GM23248 (cell line): Measurements from ENCODE around the gene PLCD3.

Experiments
- EZH2 ChIP-seq: fragments of 200-600 bp; sonication (generic); IDR thresholded peaks from 2 replicates; pipeline ENCODE4 v1.6.1; 2018; ENCODE audit warnings: antibody characterized with exemption, mild to moderate bottlenecking; ENCODE audit not compliant: insufficient read depth, poor library complexity, severe bottlenecking
- EZH2phosphoT487 ChIP-seq: fragments of 200-600 bp; sonication (generic); IDR thresholded peaks from 2 replicates; pipeline ENCODE4 v1.6.1; 2018; ENCODE audit warnings: antibody characterized with exemption, moderate library complexity, mild to moderate bottlenecking, low read depth; ENCODE audit not compliant: insufficient read depth

DNA sequence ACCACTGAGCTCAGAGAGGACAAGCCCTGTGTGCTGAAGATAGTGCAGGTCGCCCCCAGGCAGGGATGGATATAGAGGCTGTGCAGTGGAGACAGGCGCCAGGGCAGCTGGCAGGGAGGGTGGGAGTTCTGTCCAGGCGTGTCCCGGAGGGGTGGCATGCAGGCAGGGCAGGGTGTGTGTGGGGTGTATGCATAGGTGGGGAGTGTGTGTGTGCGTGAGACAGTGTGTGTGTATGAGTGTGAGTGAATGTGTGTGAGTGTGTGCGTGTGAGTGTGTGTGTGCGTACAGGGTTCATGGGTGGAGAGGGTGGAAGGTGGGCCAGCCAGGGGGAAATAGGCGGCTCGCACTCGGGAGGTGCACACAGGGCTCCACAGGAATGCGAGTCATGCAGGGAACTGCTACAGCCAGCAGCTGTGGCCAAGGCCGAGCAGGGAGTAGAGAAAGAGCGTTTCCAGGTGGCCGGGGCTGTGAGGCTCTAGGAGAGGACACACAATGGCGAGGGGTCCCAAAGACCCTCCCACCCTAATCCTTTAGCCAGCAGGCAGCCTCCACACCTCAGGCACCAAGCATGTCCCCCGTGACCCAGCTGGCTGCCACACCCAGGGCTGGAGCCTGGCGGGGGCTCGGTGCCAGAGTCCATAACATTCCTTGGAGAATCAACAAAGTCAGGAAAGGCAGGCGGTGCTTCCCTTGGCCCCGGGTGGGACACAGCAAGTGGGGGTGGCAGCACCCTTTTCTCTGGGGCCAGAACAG lies 4.6 kb downstream of the PLCD3 start:
- TF ChIP-seq EZH2: no peak
- TF ChIP-seq EZH2phosphoT487: no peak
